Measurements from ENCODE around the gene EME1.

GRCh38 chr17:50423553-50424159 is 50.6 kb downstream of the EME1 start:
- TF ChIP-seq KDM1A (IDR thresholded peaks at IDR 0.05; ENCODE audit: low read depth) (no peak), NR3C1 (IDR thresholded peaks at IDR 0.05) (no peak), CTCF (IDR thresholded peaks at IDR 0.05) (no peak), POLR2A (IDR thresholded peaks at IDR 0.05; ENCODE audit: low read length) (no peak), MAX (IDR thresholded peaks at IDR 0.05) (no peak), USF2 (IDR thresholded peaks at IDR 0.05) (no peak)

Data from A549 (cell line).